IgD-negative memory B cell (primary cell): ENCODE data around the gene UCP1. TPM values are rescaled to one million over a fixed set of nuclear protein-coding genes. Genes with fewer than 3 reads are reported as not detected.
A peak's percentile ranks its signal among the peaks of the same experiment; 100 is the strongest.
"Not testable (repeated sequence)": the region's sequence is repeated elsewhere in the genome, so short reads cannot be mapped to it uniquely, and the experiment has no call there.

ENCODE experiments used
- H3K27ac Mint-ChIP-seq, 3 donors: one replicate each; pipeline ENCODE4 v1.8.0; 2020 to 2022; ENCODE audit warnings: mild to moderate bottlenecking in 3 of 3, mixed read lengths in 3 of 3, moderate library complexity in 1 of 3
- H3K27me3 Mint-ChIP-seq: one replicate; pipeline ENCODE4 v1.8.0; 2021; ENCODE audit warnings: mixed read lengths
- H3K36me3 Mint-ChIP-seq: one replicate; pipeline ENCODE4 v1.8.0; 2020; ENCODE audit warnings: mild to moderate bottlenecking, mixed read lengths
- H3K4me1 Mint-ChIP-seq, 3 donors: one replicate each; pipeline ENCODE4 v1.8.0; 2020 to 2022; ENCODE audit warnings: mixed read lengths in 3 of 3, mild to moderate bottlenecking in 1 of 3
- H3K4me3 Mint-ChIP-seq, 4 donors: one replicate each; pipeline ENCODE4 v1.8.0; 2020 to 2022; ENCODE audit warnings: mild to moderate bottlenecking in 4 of 4, mixed read lengths in 4 of 4, moderate library complexity in 3 of 4
- H3K9me3 Mint-ChIP-seq, 3 donors: one replicate each; pipeline ENCODE4 v1.8.0; 2020 to 2021; ENCODE audit warnings: mixed read lengths in 3 of 3, mild to moderate bottlenecking in 1 of 3
- polyA plus RNA-seq: library from polyadenylated mRNA; unstranded; fragments of 300-500 nt; fragmentation: Illumina TruSeq; gene quantifications from one replicate; pipeline ENCODE4 v1.2.3, GENCODE V29; 2021

The UCP1 gene
- polyA plus RNA-seq, 1 donor from 2014 or later: not detected

DNA sequence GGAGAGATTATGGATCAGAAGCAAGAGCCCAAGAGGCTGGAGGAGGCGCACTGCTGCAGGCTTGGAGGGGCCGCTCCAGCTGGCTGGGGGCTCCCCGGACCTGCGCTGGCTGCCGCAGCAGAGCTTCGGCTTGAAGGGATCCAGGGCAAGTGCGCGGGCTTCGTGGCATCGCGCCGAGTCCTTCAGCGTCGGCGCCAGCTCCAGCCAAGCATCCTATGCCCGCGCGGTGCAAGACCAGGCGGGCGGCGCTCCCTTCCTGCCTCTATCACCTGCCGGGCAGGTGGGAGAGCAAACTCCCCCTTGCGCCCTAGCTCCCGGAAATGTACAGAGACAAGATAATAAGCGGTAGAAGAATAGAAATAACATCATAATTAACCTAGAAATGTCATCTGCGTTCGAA is 10.5 kb upstream of the UCP1 start:
- H3K4me1 Mint-ChIP-seq: peaks cover 0 to 2% (median 0%) of the 10 kb centered on the region in 3 donors
- no peaks in the 10 kb centered on the region for H3K36me3 Mint-ChIP-seq
- H3K4me3 Mint-ChIP-seq: no peak overlapping the region
- peaks cover 1 to 3% (median 3%) of the 10 kb centered on the region in 3 donors for H3K9me3 Mint-ChIP-seq
- H3K27ac Mint-ChIP-seq: no peak overlapping the region
- peaks cover 36% of the 10 kb centered on the region for H3K27me3 Mint-ChIP-seq

DNA sequence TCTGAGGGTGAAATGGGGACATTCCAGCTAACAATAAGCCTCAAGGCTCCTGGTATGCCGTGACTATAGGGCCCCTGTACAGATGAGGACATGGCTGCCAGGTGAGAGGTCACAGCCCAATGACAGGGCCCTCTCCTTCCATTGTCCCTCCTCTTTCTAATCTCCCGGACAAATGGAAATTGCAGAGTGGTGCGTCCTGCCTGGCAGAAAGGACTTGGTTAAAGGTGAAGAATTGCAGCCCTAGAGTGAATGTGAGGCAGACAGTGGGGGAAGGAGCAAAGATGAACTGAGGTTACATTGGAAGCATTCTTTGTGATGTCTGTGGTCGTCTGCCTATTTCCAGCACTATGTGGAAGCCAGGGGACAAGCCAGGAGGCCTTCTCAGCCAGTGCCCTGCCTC is 6.7 kb upstream of the UCP1 start:
- Mint-ChIP-seq H3K9me3 (peaks cover 3 to 14% (median 10%) of the 10 kb centered on the region in 3 donors), H3K27me3 (peaks cover 61% of the 10 kb centered on the region), H3K27ac (no peak overlapping the region), H3K36me3 (no peaks in the 10 kb centered on the region), H3K4me3 (no peak overlapping the region), H3K4me1 (peaks cover 0 to 2% (median 0%) of the 10 kb centered on the region in 3 donors)

DNA sequence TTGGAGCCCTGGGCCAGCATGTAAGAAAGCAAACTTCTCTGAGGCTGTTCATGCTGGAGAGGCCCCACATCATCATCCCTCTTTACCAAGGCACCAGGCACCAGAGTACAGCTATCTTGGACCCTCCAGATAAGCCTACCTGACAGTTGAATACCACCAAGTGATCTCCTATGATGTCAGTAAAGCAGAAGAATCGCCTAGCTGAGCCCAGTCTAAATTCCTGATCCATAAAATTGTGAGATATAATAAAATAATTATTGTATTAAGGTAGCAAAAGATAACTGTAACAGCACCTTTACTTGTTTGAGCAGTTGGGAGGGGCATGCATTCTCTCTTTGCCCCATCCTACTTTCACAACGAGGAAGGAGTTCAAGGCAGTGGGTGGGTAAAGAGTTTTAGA is 2.9 kb upstream of the UCP1 start:
- no peak overlapping the region for H3K4me3 Mint-ChIP-seq
- peaks cover 70% of the 10 kb centered on the region for H3K27me3 Mint-ChIP-seq
- H3K9me3 Mint-ChIP-seq: peaks cover 1 to 14% (median 12%) of the 10 kb centered on the region in 3 donors
- H3K27ac Mint-ChIP-seq: no peak overlapping the region
- H3K4me1 Mint-ChIP-seq: peaks cover 7 to 21% (median 16%) of the 10 kb centered on the region in 3 donors
- peaks cover 2% of the 10 kb centered on the region for H3K36me3 Mint-ChIP-seq

DNA sequence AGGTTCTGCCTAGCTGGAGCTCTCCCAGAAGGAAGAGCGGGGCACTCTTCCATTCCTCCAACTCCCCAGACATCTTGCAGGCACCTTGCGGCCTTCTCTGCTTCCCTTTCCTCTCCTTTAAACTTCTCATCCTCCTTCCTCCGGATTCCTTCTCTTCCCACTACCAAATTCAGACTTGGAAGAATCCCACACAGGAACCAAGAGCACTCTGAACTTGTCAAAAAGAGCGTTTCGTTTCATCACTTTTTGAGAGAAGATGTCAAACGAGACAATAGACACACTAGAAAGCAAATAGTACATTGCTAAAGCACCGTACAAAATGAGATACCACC is 512 bp upstream of the UCP1 start:
- Mint-ChIP-seq H3K4me3 (peak overlapping the region; percentile 30 to 89 (median 80)), H3K27ac (no peak overlapping the region), H3K36me3 (peaks cover 2% of the 10 kb centered on the region), H3K27me3 (peaks cover 64% of the 10 kb centered on the region), H3K9me3 (peaks cover 1 to 14% (median 12%) of the 10 kb centered on the region in 3 donors), H3K4me1 (peaks cover 7 to 21% (median 16%) of the 10 kb centered on the region in 3 donors)

DNA sequence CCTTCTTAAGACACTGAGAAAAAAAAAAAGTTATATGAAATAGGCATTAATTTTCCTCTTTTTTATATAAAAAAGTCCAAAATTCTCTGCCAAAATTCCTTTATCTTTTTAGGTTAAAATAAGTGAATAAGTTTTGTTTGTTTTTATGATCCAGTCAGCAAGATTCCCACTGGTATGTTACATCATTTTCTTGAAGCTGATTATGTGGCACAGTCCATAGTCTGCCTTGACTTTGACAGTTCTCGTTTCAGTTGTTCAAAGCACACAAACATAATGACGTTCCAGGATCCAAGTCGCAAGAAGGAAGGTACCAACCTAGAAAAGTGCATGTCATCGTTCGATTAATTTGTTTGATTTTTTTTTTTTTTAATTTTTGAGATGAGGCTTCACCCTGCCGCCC is 9.1 kb downstream of the UCP1 start:
- Mint-ChIP-seq H3K9me3 (no peaks in the 10 kb centered on the region), H3K4me1 (peaks cover 8 to 16% (median 13%) of the 10 kb centered on the region in 3 donors)

DNA sequence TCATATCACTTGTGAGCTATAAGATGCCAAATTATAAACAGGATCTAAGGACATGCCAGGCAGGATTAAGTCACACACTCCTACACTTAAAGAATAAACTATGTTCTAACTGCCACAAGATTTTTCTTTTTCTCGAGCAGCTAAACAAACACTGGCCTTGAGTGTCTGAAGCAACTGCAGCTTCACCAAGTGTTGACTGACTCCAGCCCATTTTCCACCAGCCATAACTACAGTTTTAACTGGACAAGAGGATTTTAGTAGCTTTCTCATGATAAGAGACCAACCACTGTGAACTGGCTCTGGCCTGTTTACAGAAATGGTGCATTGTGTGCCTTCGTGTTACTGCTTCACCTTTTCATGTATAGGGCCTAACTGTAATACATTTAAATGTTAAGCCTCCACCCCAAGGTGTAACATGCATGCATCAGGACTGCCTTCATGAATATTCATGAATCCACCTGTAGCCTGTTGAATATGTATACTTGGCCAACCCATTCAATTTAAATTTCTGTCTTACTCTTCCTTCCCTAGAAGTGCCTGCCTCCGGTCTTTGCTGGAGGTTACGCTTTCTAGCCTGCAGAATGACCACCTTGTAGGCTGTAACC is 10.8 kb downstream of the UCP1 start:
- Mint-ChIP-seq H3K4me1 (peaks cover 8 to 16% (median 13%) of the 10 kb centered on the region in 3 donors), H3K27me3 (peaks cover 25% of the 10 kb centered on the region), H3K36me3 (peaks cover 4% of the 10 kb centered on the region)

More for the DNA sequence above, 9.1 kb downstream of the UCP1 start:
- Mint-ChIP-seq H3K27me3 (peaks cover 25% of the 10 kb centered on the region), H3K4me3 (no peak overlapping the region), H3K27ac (no peak overlapping the region), H3K36me3 (no peaks in the 10 kb centered on the region)

DNA sequence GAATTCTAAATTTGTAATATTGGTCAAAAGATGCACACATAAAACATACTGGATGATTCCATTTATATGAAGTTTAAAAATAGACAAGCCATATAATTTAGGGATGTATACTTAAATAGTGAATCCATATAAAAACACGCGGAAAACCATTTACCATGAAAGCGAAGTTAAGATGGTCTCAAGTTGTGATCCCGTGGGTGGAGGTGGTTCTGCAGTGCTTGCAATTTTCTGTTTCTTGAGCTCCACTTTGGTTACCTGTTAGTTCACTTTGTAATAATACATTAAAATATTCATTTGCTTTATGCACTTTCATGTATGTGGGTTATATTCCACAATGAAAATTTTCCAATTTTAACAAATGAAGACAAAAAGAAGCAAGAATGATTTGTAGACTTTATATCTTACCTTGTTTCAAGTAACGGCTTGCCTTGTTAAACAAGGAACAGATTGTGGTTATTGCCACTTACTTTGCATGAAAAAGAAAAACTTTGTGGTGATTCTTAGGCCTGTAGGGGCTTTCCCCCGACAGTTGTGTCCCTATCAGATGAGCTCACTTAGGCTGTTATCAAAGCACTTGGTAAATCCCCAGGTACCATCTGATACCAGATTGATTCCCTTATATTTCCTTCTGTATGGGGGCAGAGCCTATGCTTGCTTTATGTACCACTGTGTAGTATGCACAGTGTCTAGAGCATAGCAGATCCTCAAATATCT is 12.2 kb downstream of the UCP1 start:
- H3K9me3 Mint-ChIP-seq: no peaks in the 10 kb centered on the region

More for the DNA sequence above, 10.8 kb downstream of the UCP1 start:
- H3K27ac Mint-ChIP-seq: no peak overlapping the region
- no peaks in the 10 kb centered on the region for H3K9me3 Mint-ChIP-seq
- H3K4me3 Mint-ChIP-seq: no peak overlapping the region

DNA sequence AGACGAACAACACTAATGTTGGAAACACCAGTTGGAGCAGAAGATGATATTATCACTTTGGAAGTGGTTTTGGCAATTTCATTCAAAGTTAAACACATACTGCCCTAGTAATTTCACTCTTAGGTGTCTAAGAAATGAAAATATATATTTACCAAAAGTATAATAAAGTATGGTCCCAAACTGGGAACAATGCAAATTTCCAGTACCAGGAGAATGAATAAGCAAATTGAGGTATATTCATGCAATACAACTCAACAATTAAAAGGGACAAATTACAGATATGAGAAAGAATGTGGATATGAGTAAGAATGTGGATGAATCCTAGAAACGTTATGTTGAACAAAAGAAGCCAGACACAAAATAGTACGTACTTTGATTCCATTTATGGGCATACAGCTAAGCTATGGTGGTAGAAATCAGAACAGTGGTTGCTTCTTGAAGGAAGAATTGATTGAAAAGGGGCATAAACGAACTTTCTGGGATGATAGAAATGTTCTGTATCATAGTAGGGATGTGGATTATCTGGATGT is 34.7 kb downstream of the UCP1 start:
- peaks cover 6% of the 10 kb centered on the region for H3K36me3 Mint-ChIP-seq
- H3K4me1 Mint-ChIP-seq: peaks cover 0 to 3% (median 2%) of the 10 kb centered on the region in 3 donors
- no peak overlapping the region for H3K27ac Mint-ChIP-seq
- no peaks in the 10 kb centered on the region for H3K9me3 Mint-ChIP-seq
- H3K27me3 Mint-ChIP-seq: no peaks in the 10 kb centered on the region
- no peak overlapping the region for H3K4me3 Mint-ChIP-seq

More for the DNA sequence above, 12.2 kb downstream of the UCP1 start:
- peaks cover 8 to 16% (median 13%) of the 10 kb centered on the region in 3 donors for H3K4me1 Mint-ChIP-seq
- peak overlapping the region in 2 of 3 donors; percentile 20 to 66 for H3K27ac Mint-ChIP-seq
- peaks cover 20% of the 10 kb centered on the region for H3K27me3 Mint-ChIP-seq
- H3K36me3 Mint-ChIP-seq: peaks cover 10% of the 10 kb centered on the region
- peak overlapping the region in 1 of 4 donors; percentile 77 for H3K4me3 Mint-ChIP-seq

DNA sequence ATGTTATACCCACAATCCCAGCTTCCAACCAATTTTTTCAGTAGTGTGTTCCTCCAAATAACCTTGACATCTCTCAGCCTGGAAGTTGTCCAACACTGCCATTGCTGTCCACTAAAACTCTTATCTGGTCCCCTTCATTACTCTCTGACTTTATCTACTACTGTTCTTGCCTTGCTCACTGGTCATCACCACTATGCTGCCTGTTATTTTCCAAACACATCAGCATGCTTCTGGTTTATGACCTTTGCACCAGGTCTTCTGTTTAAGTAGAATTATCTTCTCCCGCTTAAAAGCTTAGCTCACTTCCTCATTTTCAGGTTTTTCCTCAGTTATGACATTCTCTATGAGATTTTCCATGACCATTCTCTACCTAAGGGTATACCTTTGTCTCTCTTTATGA is 39.3 kb downstream of the UCP1 start:
- Mint-ChIP-seq H3K4me3 (no peak overlapping the region), H3K27ac (no peak overlapping the region), H3K9me3 (no peaks in the 10 kb centered on the region), H3K27me3 (no peaks in the 10 kb centered on the region), H3K36me3 (peaks cover 9% of the 10 kb centered on the region), H3K4me1 (peaks cover 4 to 6% (median 5%) of the 10 kb centered on the region in 3 donors)

DNA sequence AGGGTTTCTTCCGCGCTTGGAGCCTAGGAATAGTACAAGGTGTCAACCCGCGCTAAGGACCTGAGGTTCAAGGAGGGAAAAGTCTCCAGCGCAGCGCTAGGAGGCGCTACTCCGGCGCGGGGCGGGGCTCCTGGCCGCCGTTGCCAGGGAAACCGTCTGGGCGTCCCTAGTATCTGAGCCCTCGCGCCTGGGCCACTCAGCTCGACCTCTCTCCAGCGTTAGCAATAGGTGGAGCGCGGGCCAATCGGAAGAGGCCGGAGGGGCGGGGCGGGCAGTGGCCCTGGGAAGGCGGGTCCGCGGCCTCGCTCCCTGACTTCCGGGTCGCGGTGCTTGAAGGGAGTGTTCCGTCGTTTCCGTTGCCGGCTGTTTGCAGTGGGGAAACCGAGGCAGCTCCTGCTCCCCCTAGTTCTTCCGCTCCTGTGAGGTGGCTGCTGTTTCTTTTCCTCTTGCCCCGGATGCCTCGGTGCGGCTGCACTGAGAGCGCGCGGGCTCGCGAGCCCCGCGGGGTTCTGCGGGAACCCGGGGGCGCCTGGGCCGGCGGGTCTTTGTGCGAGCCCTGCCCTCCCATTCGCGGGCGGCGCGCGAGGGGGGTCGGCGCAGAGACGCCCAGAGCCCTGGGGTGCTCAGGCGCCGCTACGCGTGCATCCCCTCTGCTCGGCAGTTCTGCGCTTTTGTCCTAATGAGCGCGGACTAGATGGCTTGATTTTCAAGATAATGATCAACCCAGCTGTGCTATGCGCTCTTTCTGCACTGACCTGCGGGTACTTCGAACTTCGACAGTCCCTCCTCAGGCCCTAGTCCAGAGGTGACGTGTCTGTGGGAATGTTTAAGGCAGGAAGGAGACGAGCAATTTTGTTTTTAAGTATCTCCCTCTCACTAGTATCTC is 44.7 kb downstream of the UCP1 start, which contains the start of gene ELMOD2:
TSS of gene ELMOD2 (plus strand) at position 312 of the 886 bp plus-strand sequence. CDS start 1,261 bp downstream, outside the sequence.
- peak within 1 kb of the TSS; percentile 87 to 96 (median 91) for H3K4me3 Mint-ChIP-seq
- peak within 1 kb of the TSS; percentile 82 to 94 (median 86) for H3K27ac Mint-ChIP-seq
- peaks cover 4% of the 10 kb centered on the region for H3K36me3 Mint-ChIP-seq
- H3K4me1 Mint-ChIP-seq: peaks cover 9 to 14% (median 14%) of the 10 kb centered on the region in 3 donors
- no peaks in the 10 kb centered on the region for H3K9me3 Mint-ChIP-seq
- H3K27me3 Mint-ChIP-seq: no peaks in the 10 kb centered on the region

DNA sequence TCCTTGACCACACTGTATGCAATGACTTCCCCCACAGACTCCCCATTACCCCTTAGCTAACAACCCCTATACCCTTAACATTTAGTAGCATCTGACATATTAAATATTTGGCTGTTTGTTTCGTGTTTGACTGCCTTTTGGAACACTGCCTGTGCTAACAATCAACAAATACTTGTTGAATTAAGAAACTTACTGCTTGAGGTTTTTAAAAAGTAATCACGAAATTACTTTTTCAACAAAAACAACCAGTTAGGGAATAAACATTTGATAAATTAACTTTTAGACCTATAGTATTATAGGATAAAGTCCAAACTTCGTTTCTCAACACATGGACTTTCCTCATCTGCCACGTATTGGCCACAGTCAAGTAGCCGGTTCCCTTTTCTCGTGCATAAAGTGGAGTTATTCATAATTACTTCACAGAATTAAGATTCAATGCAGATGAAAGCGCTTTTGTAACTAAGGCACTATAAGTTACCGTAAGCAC is 45.3 kb downstream of the UCP1 start:
- H3K27me3 Mint-ChIP-seq: no peaks in the 10 kb centered on the region
- peak overlapping the region; percentile 82 to 94 (median 86) for H3K27ac Mint-ChIP-seq
- H3K9me3 Mint-ChIP-seq: no peaks in the 10 kb centered on the region
- peaks cover 9 to 14% (median 14%) of the 10 kb centered on the region in 3 donors for H3K4me1 Mint-ChIP-seq
- peaks cover 4% of the 10 kb centered on the region for H3K36me3 Mint-ChIP-seq
- H3K4me3 Mint-ChIP-seq: peak overlapping the region; percentile 87 to 96 (median 91)

DNA sequence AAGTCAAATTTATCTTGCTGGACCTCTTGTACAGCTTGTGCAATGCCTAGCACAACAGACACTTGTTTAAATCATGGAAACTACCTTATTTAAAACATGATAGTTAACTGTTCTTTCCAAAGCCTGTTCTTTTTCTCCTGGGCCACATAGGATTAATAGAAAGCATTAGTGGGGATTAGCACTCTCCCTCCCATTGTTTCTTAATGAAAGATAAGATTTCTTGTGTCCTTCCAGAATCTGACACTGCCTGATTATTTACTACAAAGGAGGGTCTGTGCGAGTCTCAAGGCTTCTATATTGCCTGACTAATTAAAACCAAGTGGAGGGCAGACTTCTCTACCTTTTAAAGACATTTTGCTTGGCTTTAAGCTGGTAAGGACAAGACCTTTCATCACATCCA is 53.3 kb downstream of the UCP1 start:
- Mint-ChIP-seq H3K27me3 (peaks cover 13% of the 10 kb centered on the region), H3K36me3 (no peaks in the 10 kb centered on the region), H3K9me3 (no peaks in the 10 kb centered on the region), H3K4me1 (no peaks in the 10 kb centered on the region), H3K27ac (no peak overlapping the region), H3K4me3 (no peak overlapping the region)

DNA sequence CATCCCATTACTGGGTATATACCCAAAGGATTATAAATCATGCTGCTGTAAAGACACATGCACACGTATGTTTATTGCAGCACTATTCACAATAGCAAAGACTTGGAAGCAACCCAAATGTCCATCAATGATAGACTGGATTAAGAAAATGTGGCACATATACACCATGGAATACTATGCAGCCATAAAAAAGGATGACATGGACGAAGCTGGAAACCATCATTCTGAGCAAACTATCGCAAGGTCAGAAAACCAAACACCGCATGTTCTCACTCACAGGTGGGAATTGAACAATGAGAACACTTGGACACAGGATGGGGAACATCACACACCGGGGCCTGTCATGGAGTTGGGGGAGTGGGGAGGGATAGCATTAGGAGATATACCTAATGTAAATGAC is 55.0 kb downstream of the UCP1 start:
- H3K4me3 Mint-ChIP-seq, H3K4me1 Mint-ChIP-seq, H3K9me3 Mint-ChIP-seq, H3K27ac Mint-ChIP-seq, H3K36me3 Mint-ChIP-seq: not testable (repeated sequence)
- H3K27me3 Mint-ChIP-seq: peaks cover 22% of the 10 kb centered on the region
